Spleen (tissue), 7 donors: ENCODE data around the gene KCNJ10.

Experiments used
- POLR2A ChIP-seq, 3 donors: fragments of 450-650 bp; IDR thresholded peaks; one replicate each; pipeline ENCODE4 v1.5.1; 2017; ENCODE audit warnings: antibody characterized with exemption in 3 of 3, mild to moderate bottlenecking in 1 of 3
- TF ChIP-seq, protein P1 (sequence below), 11 experiments: fragments of 200-600 bp in 7 of 11; fragments of 450-650 bp in 4 of 11; sonication (generic) in 4 of 11; IDR thresholded peaks in 8 of 11; conservative IDR thresholded peaks in 3 of 11; 1 replicate in 7 of 11; 2 replicates in 4 of 11; pipeline versions ENCODE4 v1.4.0 to v1.8.0; 2016 to 2021; ENCODE audit warnings: antibody characterized with exemption in 11 of 11, inconsistent platforms in 4 of 11, mild to moderate bottlenecking in 1 of 11
- donor health status: DM: no; HTN: no; CAD: no; lungs with moderate emphysema.
- donor health status: DM: no; HTN: no; CAD: no.
- donor health status: DM: no; HTN: no; CAD: no.

GRCh38 chr1:159981351-159982055, 88.5 kb downstream of the KCNJ10 start:
- TF ChIP-seq, protein P1, sequence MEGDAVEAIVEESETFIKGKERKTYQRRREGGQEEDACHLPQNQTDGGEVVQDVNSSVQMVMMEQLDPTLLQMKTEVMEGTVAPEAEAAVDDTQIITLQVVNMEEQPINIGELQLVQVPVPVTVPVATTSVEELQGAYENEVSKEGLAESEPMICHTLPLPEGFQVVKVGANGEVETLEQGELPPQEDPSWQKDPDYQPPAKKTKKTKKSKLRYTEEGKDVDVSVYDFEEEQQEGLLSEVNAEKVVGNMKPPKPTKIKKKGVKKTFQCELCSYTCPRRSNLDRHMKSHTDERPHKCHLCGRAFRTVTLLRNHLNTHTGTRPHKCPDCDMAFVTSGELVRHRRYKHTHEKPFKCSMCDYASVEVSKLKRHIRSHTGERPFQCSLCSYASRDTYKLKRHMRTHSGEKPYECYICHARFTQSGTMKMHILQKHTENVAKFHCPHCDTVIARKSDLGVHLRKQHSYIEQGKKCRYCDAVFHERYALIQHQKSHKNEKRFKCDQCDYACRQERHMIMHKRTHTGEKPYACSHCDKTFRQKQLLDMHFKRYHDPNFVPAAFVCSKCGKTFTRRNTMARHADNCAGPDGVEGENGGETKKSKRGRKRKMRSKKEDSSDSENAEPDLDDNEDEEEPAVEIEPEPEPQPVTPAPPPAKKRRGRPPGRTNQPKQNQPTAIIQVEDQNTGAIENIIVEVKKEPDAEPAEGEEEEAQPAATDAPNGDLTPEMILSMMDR (IDR thresholded peaks at IDR 0.05 in 8 of 11, conservative IDR thresholded peaks at IDR 0.05 in 3 of 11) = no peak
- no peak for TF ChIP-seq POLR2A (IDR thresholded peaks at IDR 0.05)
